ENCODE data around the gene DZIP1.

The DZIP1 gene

DNA sequence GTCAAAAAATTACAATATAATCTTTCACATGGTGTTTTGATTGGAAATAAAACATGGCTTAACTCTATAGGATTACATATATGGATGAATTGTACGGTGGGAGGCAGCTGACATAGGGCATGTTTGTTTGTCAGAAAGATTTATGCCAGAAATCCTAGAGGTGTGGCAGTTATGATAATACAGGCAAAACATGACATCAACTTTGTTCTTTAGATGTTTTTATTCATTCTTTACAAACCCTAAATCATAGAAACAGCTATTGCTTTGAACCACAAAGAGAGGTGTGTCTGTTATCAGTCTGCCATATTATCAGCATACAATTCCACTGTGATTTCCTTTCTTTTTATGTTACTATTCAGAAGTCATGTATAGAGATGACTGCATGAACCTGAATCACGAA, 100.2 kb downstream of the DZIP1 start:
- TF ChIP-seq CSDC2 (CRISPR knock-in tag; IDR thresholded peaks at IDR 0.05) (no peak), RARB (CRISPR knock-in tag; IDR thresholded peaks at IDR 0.05) (no peak), ZNF8 (CRISPR knock-in tag; IDR thresholded peaks at IDR 0.05) (no peak), ZNF565 (CRISPR knock-in tag; conservative IDR thresholded peaks at IDR 0.05; ENCODE audit: low read depth) (no peak), ARNTL (CRISPR knock-in tag; IDR thresholded peaks at IDR 0.05; ENCODE audit: borderline replicate concordance, low read depth) (no peak), ESRRG (CRISPR knock-in tag; IDR thresholded peaks at IDR 0.05) (no peak), TCF4 (CRISPR knock-in tag; IDR thresholded peaks at IDR 0.05; ENCODE audit: borderline replicate concordance) (no peak), ZFP3 (CRISPR knock-in tag; IDR thresholded peaks at IDR 0.05) (no peak)
- TF ChIP-seq, protein P1, sequence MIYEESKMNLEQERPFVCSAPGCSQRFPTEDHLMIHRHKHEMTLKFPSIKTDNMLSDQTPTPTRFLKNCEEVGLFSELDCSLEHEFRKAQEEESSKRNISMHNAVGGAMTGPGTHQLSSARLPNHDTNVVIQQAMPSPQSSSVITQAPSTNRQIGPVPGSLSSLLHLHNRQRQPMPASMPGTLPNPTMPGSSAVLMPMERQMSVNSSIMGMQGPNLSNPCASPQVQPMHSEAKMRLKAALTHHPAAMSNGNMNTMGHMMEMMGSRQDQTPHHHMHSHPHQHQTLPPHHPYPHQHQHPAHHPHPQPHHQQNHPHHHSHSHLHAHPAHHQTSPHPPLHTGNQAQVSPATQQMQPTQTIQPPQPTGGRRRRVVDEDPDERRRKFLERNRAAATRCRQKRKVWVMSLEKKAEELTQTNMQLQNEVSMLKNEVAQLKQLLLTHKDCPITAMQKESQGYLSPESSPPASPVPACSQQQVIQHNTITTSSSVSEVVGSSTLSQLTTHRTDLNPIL (CRISPR knock-in tag; IDR thresholded peaks at IDR 0.05; ENCODE audit: low read depth): no peak
- ATAC-seq: no peak

DNA sequence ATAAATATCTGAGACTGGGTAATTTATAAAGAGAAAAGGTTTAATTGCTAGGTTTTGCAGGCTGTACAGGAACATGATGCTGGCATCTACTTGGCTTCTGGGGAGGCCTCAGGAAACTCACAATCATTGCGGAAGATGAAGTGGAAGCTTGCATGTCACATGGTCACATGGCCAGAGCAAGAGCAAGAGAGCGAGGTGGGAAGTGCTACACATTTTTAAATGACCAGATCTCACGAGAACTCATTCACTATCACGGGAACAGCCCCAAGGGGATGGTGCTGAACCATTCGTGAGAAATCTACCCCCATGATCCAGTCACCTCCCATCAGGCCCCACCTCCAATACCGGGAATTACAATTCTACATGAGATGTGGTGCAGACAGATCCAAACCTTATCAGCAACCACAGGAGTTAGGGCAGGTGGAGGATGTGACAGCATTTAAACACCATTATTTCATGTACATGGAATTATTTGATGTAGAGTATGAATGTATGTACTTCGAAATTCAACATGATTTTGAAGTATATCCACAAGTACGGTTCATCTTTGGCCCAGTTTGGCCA, 102.5 kb downstream of the DZIP1 start:
- TF ChIP-seq, protein P2, sequence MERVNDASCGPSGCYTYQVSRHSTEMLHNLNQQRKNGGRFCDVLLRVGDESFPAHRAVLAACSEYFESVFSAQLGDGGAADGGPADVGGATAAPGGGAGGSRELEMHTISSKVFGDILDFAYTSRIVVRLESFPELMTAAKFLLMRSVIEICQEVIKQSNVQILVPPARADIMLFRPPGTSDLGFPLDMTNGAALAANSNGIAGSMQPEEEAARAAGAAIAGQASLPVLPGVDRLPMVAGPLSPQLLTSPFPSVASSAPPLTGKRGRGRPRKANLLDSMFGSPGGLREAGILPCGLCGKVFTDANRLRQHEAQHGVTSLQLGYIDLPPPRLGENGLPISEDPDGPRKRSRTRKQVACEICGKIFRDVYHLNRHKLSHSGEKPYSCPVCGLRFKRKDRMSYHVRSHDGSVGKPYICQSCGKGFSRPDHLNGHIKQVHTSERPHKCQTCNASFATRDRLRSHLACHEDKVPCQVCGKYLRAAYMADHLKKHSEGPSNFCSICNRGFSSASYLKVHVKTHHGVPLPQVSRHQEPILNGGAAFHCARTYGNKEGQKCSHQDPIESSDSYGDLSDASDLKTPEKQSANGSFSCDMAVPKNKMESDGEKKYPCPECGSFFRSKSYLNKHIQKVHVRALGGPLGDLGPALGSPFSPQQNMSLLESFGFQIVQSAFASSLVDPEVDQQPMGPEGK (CRISPR knock-in tag; IDR thresholded peaks at IDR 0.05; ENCODE audit: borderline replicate concordance): no peak
- TF ChIP-seq TOX (CRISPR knock-in tag; IDR thresholded peaks at IDR 0.05; ENCODE audit: borderline replicate concordance): no peak
- TF ChIP-seq, protein P3, sequence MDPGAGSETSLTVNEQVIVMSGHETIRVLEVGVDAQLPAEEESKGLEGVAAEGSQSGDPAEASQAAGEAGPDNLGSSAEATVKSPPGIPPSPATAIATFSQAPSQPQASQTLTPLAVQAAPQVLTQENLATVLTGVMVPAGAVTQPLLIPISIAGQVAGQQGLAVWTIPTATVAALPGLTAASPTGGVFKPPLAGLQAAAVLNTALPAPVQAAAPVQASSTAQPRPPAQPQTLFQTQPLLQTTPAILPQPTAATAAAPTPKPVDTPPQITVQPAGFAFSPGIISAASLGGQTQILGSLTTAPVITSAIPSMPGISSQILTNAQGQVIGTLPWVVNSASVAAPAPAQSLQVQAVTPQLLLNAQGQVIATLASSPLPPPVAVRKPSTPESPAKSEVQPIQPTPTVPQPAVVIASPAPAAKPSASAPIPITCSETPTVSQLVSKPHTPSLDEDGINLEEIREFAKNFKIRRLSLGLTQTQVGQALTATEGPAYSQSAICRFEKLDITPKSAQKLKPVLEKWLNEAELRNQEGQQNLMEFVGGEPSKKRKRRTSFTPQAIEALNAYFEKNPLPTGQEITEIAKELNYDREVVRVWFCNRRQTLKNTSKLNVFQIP (CRISPR knock-in tag; IDR thresholded peaks at IDR 0.05; ENCODE audit: borderline replicate concordance, low read depth): no peak
- TF ChIP-seq ZNF70 (CRISPR knock-in tag; IDR thresholded peaks at IDR 0.05): no peak
- TF ChIP-seq BACH2 (CRISPR knock-in tag; IDR thresholded peaks at IDR 0.05; ENCODE audit: borderline replicate concordance): no peak
- no peak for TF ChIP-seq PPARA (CRISPR knock-in tag; IDR thresholded peaks at IDR 0.05; ENCODE audit: borderline replicate concordance)
- TF ChIP-seq, protein P4, sequence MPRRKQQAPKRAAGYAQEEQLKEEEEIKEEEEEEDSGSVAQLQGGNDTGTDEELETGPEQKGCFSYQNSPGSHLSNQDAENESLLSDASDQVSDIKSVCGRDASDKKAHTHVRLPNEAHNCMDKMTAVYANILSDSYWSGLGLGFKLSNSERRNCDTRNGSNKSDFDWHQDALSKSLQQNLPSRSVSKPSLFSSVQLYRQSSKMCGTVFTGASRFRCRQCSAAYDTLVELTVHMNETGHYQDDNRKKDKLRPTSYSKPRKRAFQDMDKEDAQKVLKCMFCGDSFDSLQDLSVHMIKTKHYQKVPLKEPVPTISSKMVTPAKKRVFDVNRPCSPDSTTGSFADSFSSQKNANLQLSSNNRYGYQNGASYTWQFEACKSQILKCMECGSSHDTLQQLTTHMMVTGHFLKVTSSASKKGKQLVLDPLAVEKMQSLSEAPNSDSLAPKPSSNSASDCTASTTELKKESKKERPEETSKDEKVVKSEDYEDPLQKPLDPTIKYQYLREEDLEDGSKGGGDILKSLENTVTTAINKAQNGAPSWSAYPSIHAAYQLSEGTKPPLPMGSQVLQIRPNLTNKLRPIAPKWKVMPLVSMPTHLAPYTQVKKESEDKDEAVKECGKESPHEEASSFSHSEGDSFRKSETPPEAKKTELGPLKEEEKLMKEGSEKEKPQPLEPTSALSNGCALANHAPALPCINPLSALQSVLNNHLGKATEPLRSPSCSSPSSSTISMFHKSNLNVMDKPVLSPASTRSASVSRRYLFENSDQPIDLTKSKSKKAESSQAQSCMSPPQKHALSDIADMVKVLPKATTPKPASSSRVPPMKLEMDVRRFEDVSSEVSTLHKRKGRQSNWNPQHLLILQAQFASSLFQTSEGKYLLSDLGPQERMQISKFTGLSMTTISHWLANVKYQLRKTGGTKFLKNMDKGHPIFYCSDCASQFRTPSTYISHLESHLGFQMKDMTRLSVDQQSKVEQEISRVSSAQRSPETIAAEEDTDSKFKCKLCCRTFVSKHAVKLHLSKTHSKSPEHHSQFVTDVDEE (CRISPR knock-in tag; IDR thresholded peaks at IDR 0.05): no peak
- TF ChIP-seq ZNF8 (CRISPR knock-in tag; IDR thresholded peaks at IDR 0.05): no peak
- TF ChIP-seq ZFP30 (CRISPR knock-in tag; IDR thresholded peaks at IDR 0.05): no peak
- TF ChIP-seq RARB (CRISPR knock-in tag; IDR thresholded peaks at IDR 0.05): no peak
- TF ChIP-seq TCF4 (CRISPR knock-in tag; IDR thresholded peaks at IDR 0.05; ENCODE audit: borderline replicate concordance): no peak
- TF ChIP-seq OSR1 (CRISPR knock-in tag; IDR thresholded peaks at IDR 0.05): no peak
- TF ChIP-seq ARNTL (CRISPR knock-in tag; IDR thresholded peaks at IDR 0.05; ENCODE audit: borderline replicate concordance, low read depth): no peak
- no peak for TF ChIP-seq SNAI2 (CRISPR knock-in tag; IDR thresholded peaks at IDR 0.05)
- no peak for TF ChIP-seq ESRRG (CRISPR knock-in tag; IDR thresholded peaks at IDR 0.05)
- no peak for TF ChIP-seq CSDC2 (CRISPR knock-in tag; IDR thresholded peaks at IDR 0.05)
- TF ChIP-seq, protein P1 (CRISPR knock-in tag; IDR thresholded peaks at IDR 0.05; ENCODE audit: low read depth): no peak
- no peak for TF ChIP-seq GLIS3 (CRISPR knock-in tag; IDR thresholded peaks at IDR 0.05)
- TF ChIP-seq, protein P5, sequence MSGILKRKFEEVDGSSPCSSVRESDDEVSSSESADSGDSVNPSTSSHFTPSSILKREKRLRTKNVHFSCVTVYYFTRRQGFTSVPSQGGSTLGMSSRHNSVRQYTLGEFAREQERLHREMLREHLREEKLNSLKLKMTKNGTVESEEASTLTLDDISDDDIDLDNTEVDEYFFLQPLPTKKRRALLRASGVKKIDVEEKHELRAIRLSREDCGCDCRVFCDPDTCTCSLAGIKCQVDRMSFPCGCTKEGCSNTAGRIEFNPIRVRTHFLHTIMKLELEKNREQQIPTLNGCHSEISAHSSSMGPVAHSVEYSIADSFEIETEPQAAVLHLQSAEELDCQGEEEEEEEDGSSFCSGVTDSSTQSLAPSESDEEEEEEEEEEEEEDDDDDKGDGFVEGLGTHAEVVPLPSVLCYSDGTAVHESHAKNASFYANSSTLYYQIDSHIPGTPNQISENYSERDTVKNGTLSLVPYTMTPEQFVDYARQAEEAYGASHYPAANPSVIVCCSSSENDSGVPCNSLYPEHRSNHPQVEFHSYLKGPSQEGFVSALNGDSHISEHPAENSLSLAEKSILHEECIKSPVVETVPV (CRISPR knock-in tag; IDR thresholded peaks at IDR 0.05): no peak
- no peak for TF ChIP-seq ZC3H10 (CRISPR knock-in tag; IDR thresholded peaks at IDR 0.05)
- ATAC-seq: no peak
